ENCODE results near the gene SERPINB13. TPM values are rescaled to one million over a fixed set of nuclear protein-coding genes. Genes with fewer than 3 reads are reported as not detected.
"Not testable (repeated sequence)": the region's sequence is repeated elsewhere in the genome, so short reads cannot be mapped to it uniquely, and the experiment has no call there.

SERPINB13 gene
- total RNA-seq, 1 experiment from 2014 or later: not detected

- DNase-seq (ENCODE audit: low read depth): peak; percentile 29
Observed at GRCh38 chr18:63590373-63590772, 3.2 kb downstream of the SERPINB13 start.

- DNase-seq (ENCODE audit: low read depth): no peak
Observed at GRCh38 chr18:63590966-63591695, 4.0 kb downstream of the SERPINB13 start.

- DNase-seq (ENCODE audit: low read depth): no peak
Observed at GRCh38 chr18:63591725-63592124, 4.6 kb downstream of the SERPINB13 start.

GRCh38 chr18:63592471-63592870, 5.3 kb downstream of the SERPINB13 start:
- DNase-seq (ENCODE audit: low read depth): no peak

- no peak for DNase-seq (ENCODE audit: low read depth)
Observed at GRCh38 chr18:63596964-63597363, 9.8 kb downstream of the SERPINB13 start.

- no peak for DNase-seq (ENCODE audit: low read depth)
Observed at GRCh38 chr18:63603355-63603754, 16.2 kb downstream of the SERPINB13 start.

- peak; percentile 49 for DNase-seq (ENCODE audit: low read depth)
Observed at GRCh38 chr18:63603772-63604171, 16.6 kb downstream of the SERPINB13 start.

- DNase-seq (ENCODE audit: low read depth): peak; percentile 45
Observed at GRCh38 chr18:63604791-63605567, 17.8 kb downstream of the SERPINB13 start.

- DNase-seq (ENCODE audit: low read depth): no peak
Observed at GRCh38 chr18:63606526-63606925, 19.4 kb downstream of the SERPINB13 start.

GRCh38 chr18:63613420-63613819, 26.3 kb downstream of the SERPINB13 start:
- no peak for DNase-seq (ENCODE audit: low read depth)

- no peak for DNase-seq (ENCODE audit: low read depth)
Observed at GRCh38 chr18:63617049-63617914, 30.1 kb downstream of the SERPINB13 start.

- DNase-seq (ENCODE audit: low read depth): no peak
Observed at GRCh38 chr18:63617915-63618234, 30.7 kb downstream of the SERPINB13 start.

- no peak for DNase-seq (ENCODE audit: low read depth)
Observed at GRCh38 chr18:63619661-63620060, 32.5 kb downstream of the SERPINB13 start.

- DNase-seq (ENCODE audit: low read depth): no peak
Observed at GRCh38 chr18:63624863-63625262, 37.7 kb downstream of the SERPINB13 start.

GRCh38 chr18:63626431-63626830, 39.3 kb downstream of the SERPINB13 start:
- DNase-seq (ENCODE audit: low read depth): no peak

- DNase-seq (ENCODE audit: low read depth): no peak
Observed at GRCh38 chr18:63627819-63628218, 40.7 kb downstream of the SERPINB13 start.

GRCh38 chr18:63637703-63638102, 50.6 kb downstream of the SERPINB13 start:
- DNase-seq (ENCODE audit: low read depth): no peak

GRCh38 chr18:63641157-63641680, 54.1 kb downstream of the SERPINB13 start:
- peak; percentile 39 for DNase-seq (ENCODE audit: low read depth)

- peak; percentile 12 for DNase-seq (ENCODE audit: low read depth)
Observed at GRCh38 chr18:63642668-63643356, 55.7 kb downstream of the SERPINB13 start.

GRCh38 chr18:63644142-63644541, 57.0 kb downstream of the SERPINB13 start, which contains the start of gene SERPINB4:
Gene SERPINB4 (minus strand): TSS chr18:63644256. CDS start chr18:63643577, 679 bp downstream.
- DNase-seq (ENCODE audit: low read depth): not testable (repeated sequence)

GRCh38 chr18:63644694-63645093, 57.6 kb downstream of the SERPINB13 start:
- DNase-seq (ENCODE audit: low read depth): not testable (repeated sequence)
